Keratinocyte (primary cell): ENCODE measurements around the gene CPED1.

Experiments used
- EZH2 ChIP-seq: IDR thresholded peaks from one replicate; pipeline ENCODE4 v1.6.1; 2012; ENCODE audit warnings: inconsistent platforms, mild to moderate bottlenecking, low read length, moderate library complexity
- TF ChIP-seq, protein P1 (sequence below), 3 experiments: IDR thresholded peaks in 1 of 3; conservative IDR thresholded peaks in 1 of 3; optimal IDR thresholded peaks in 1 of 3; 2 replicates in 2 of 3; 3 replicates in 1 of 3; pipeline versions ENCODE3 to v1.5.1; 2011; ENCODE audit warnings: low read length in 3 of 3, mild to moderate bottlenecking in 3 of 3, moderate library complexity in 2 of 3, control low read depth in 1 of 3, inconsistent platforms in 1 of 3; ENCODE audit not compliant: insufficient read depth in 2 of 3; ENCODE audit errors: extremely low read depth in 1 of 3

DNA sequence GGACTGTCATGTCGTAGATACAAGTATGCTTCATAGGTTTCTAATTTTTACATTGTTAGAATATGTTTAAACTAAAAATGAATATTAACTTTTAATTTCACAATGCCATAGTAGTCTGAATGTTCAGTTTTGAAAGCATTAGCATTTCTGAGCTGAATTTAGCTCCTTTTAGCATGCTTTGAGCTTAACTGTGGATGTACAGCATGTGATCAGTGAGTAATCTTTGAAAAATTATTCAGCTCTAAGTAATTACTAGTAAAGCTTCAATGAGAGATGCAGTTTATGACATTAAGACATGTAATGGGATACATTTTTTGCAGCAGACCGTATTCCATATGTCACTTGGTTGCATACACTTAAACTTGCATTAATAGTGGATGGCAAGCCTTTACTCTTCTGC, 226.1 kb downstream of the CPED1 start:
- TF ChIP-seq, protein P1, sequence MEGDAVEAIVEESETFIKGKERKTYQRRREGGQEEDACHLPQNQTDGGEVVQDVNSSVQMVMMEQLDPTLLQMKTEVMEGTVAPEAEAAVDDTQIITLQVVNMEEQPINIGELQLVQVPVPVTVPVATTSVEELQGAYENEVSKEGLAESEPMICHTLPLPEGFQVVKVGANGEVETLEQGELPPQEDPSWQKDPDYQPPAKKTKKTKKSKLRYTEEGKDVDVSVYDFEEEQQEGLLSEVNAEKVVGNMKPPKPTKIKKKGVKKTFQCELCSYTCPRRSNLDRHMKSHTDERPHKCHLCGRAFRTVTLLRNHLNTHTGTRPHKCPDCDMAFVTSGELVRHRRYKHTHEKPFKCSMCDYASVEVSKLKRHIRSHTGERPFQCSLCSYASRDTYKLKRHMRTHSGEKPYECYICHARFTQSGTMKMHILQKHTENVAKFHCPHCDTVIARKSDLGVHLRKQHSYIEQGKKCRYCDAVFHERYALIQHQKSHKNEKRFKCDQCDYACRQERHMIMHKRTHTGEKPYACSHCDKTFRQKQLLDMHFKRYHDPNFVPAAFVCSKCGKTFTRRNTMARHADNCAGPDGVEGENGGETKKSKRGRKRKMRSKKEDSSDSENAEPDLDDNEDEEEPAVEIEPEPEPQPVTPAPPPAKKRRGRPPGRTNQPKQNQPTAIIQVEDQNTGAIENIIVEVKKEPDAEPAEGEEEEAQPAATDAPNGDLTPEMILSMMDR (optimal IDR thresholded peaks at IDR 0.05 in 1 of 3, IDR thresholded peaks at IDR 0.05 in 1 of 3, conservative IDR thresholded peaks at IDR 0.05 in 1 of 3; ENCODE audit: extremely low read depth in 1 of 3, insufficient read depth in 2 of 3, low read length in 3 of 3), result no peak
- TF ChIP-seq EZH2, result no peak
